Liver (tissue), 9 donors: Measurements from ENCODE around the gene MTERF4. TPM values are rescaled to one million over a fixed set of nuclear protein-coding genes. Genes with fewer than 3 reads are reported as not detected.

Experiments used
- DNase-seq: peaks from one replicate; pipeline ENCODE4 v3.0.0-alpha.2; 2017; ENCODE audit warnings: low spot score
- H3K27ac ChIP-seq, 2 donors: one replicate each; pipeline ENCODE4 v1.7.0; 2013; ENCODE audit warnings: inconsistent platforms in 2 of 2, low read length in 2 of 2, control low read depth in 1 of 2, low read depth in 1 of 2, mild to moderate bottlenecking in 1 of 2
- H3K27me3 ChIP-seq, 4 donors: one replicate each; pipeline versions ENCODE4 v1.6.1 to v1.7.0; 2013; ENCODE audit warnings: low read length in 3 of 4, inconsistent platforms in 1 of 4, mild to moderate bottlenecking in 1 of 4, moderate library complexity in 1 of 4; ENCODE audit not compliant: control insufficient read depth in 4 of 4, insufficient read depth in 4 of 4
- H3K36me3 ChIP-seq, 4 donors: one replicate each; pipeline versions ENCODE4 v1.6.1 to v1.7.0; 2013; ENCODE audit warnings: low read length in 3 of 4, mild to moderate bottlenecking in 3 of 4, low read depth in 1 of 4, moderate library complexity in 1 of 4; ENCODE audit not compliant: control insufficient read depth in 4 of 4, insufficient read depth in 3 of 4
- H3K4me1 ChIP-seq, 4 donors: one replicate each; pipeline versions ENCODE4 v1.6.1 to v1.7.0; 2013; ENCODE audit warnings: low read length in 3 of 4, mild to moderate bottlenecking in 3 of 4, moderate library complexity in 1 of 4; ENCODE audit not compliant: control insufficient read depth in 4 of 4, insufficient read depth in 4 of 4
- H3K4me3 ChIP-seq, 3 donors: one replicate each; pipeline versions ENCODE4 v1.6.1 to v1.7.0; 2013; ENCODE audit warnings: low read length in 3 of 3, control low read depth in 1 of 3, low read depth in 1 of 3, mild to moderate bottlenecking in 1 of 3
- H3K9ac ChIP-seq, 2 donors: one replicate each; pipeline ENCODE4 v1.7.0; 2013; ENCODE audit warnings: low read length in 2 of 2, mild to moderate bottlenecking in 2 of 2, moderate library complexity in 2 of 2, control low read depth in 1 of 2, low read depth in 1 of 2
- H3K9me3 ChIP-seq, 4 donors: one replicate each; pipeline versions ENCODE4 v1.6.1 to v1.7.0; 2013; ENCODE audit warnings: low read length in 3 of 4; ENCODE audit not compliant: control insufficient read depth in 4 of 4
- ATF3 ChIP-seq: IDR thresholded peaks from 2 replicates; pipeline ENCODE4 v1.6.1; 2016; ENCODE audit warnings: antibody characterized with exemption
- EGR1 ChIP-seq, 2 donors: IDR thresholded peaks; 2 replicates each; pipeline ENCODE4 v1.6.1; 2016 to 2018; ENCODE audit warnings: antibody characterized with exemption in 2 of 2, low read depth in 2 of 2
- FOXA1 ChIP-seq: IDR thresholded peaks from 2 replicates; pipeline ENCODE4 v1.6.1; 2016; ENCODE audit warnings: antibody characterized with exemption
- FOXA2 ChIP-seq: IDR thresholded peaks from 2 replicates; pipeline ENCODE4 v1.6.1; 2016; ENCODE audit warnings: antibody characterized with exemption
- GABPA ChIP-seq, 2 donors: IDR thresholded peaks in 1 of 2; conservative IDR thresholded peaks in 1 of 2; 2 replicates each; pipeline ENCODE4 v1.6.1; 2016; ENCODE audit warnings: antibody characterized with exemption in 2 of 2, mild to moderate bottlenecking in 1 of 2, moderate library complexity in 1 of 2
- HNF4G ChIP-seq: IDR thresholded peaks from 2 replicates; pipeline ENCODE4 v1.6.1; 2016; ENCODE audit warnings: antibody characterized with exemption
- JUND ChIP-seq, 2 donors: IDR thresholded peaks; 2 replicates each; pipeline ENCODE4 v1.6.1; 2016; ENCODE audit warnings: antibody characterized with exemption in 2 of 2
- MAX ChIP-seq: IDR thresholded peaks from 2 replicates; pipeline ENCODE4 v1.6.1; 2016; ENCODE audit warnings: antibody characterized with exemption
- NR2F2 ChIP-seq: IDR thresholded peaks from 2 replicates; pipeline ENCODE4 v1.6.1; 2016; ENCODE audit warnings: antibody characterized with exemption
- RAD21 ChIP-seq, 2 donors: IDR thresholded peaks; 2 replicates each; pipeline ENCODE4 v1.6.1; 2016; ENCODE audit warnings: antibody characterized with exemption in 2 of 2, mild to moderate bottlenecking in 2 of 2
- REST ChIP-seq: IDR thresholded peaks from 2 replicates; pipeline ENCODE4 v1.6.1; 2016; ENCODE audit warnings: antibody characterized with exemption, mild to moderate bottlenecking
- RXRA ChIP-seq, 2 donors: IDR thresholded peaks; 2 replicates each; pipeline ENCODE4 v1.6.1; 2017 to 2018; ENCODE audit warnings: antibody characterized with exemption in 2 of 2, mild to moderate bottlenecking in 1 of 2
- SP1 ChIP-seq: IDR thresholded peaks from 2 replicates; pipeline ENCODE4 v1.6.1; 2018; ENCODE audit warnings: antibody characterized with exemption, mild to moderate bottlenecking
- YY1 ChIP-seq: IDR thresholded peaks from 2 replicates; pipeline ENCODE4 v1.6.1; 2016; ENCODE audit warnings: antibody characterized with exemption, mild to moderate bottlenecking
- ZBTB33 ChIP-seq: IDR thresholded peaks from 2 replicates; pipeline ENCODE4 v1.6.1; 2016; ENCODE audit warnings: antibody characterized with exemption
- WGBS: extraction: QIAGEN DNeasy Blood & Tissue Kit; methylation state at CpG from one replicate; pipeline ENCODE4 v1.1.7; 2013; 5-methylcytosine and 5-hydroxymethylcytosine counted together
- polyA plus RNA-seq, 2 donors: library from polyadenylated mRNA; stranded (reverse) in 1 of 2; unstranded in 1 of 2; fragments of 200-250 nt in 1 of 2; fragments of >200 nt in 1 of 2; fragmentation: Nextera tagmentation in 1 of 2; extraction: Ambion mirVana in 1 of 2; gene quantifications; one replicate each; pipeline versions ENCODE4 v1.2.1 to v1.2.3, GENCODE V29; 2013 to 2015
- total RNA-seq, 2 donors: library from RNA; depleted of rRNA; stranded (reverse); fragments of >200 nt; gene quantifications; one replicate each; pipeline ENCODE4 v1.2.3, GENCODE V29; 2014
- donor health status: healthy.
- donor health status: healthy.
- donor health status: healthy.
- donor health status: healthy.
- donor health status: healthy.

Gene MTERF4
- total and polyA plus RNA-seq, 4 donors = 13.3 to 36.7 (median 20.3) TPM

- Histone ChIP-seq H3K27ac (no peak overlapping the region), H3K9me3 (no peaks in the 10 kb centered on the region), H3K36me3 (peaks cover 2 to 21% (median 16%) of the 10 kb centered on the region in 4 donors), H3K27me3 (no peaks in the 10 kb centered on the region), H3K9ac (no peak overlapping the region), H3K4me1 (peaks cover 0 to 8% (median 7%) of the 10 kb centered on the region in 4 donors), H3K4me3 (no peak overlapping the region)
- no peak for TF ChIP-seq GABPA (IDR thresholded peaks at IDR 0.05 in 1 of 2, conservative IDR thresholded peaks at IDR 0.05 in 1 of 2)
- no peak for TF ChIP-seq EGR1 (IDR thresholded peaks at IDR 0.05; ENCODE audit: low read depth in 2 of 2)
- no peak for TF ChIP-seq RXRA (IDR thresholded peaks at IDR 0.05)
- TF ChIP-seq REST = no peak
- TF ChIP-seq JUND (IDR thresholded peaks at IDR 0.05) = no peak
- no peak for TF ChIP-seq RAD21 (IDR thresholded peaks at IDR 0.05)
- no peak for TF ChIP-seq ATF3
- no peak for TF ChIP-seq SP1
- no peak for TF ChIP-seq ZBTB33
- TF ChIP-seq FOXA2 = no peak
- TF ChIP-seq HNF4G = no peak
- TF ChIP-seq YY1 = no peak
- TF ChIP-seq MAX = no peak
- TF ChIP-seq FOXA1 = no peak
- no peak for TF ChIP-seq NR2F2
- 90% methylated on average over 5 of the region's 5 CpGs for WGBS
- DNase-seq = no peak
These were observed 19.0 kb downstream of the MTERF4 start for GRCh38 chr2:241083091-241083415.

- no peaks in the 10 kb centered on the region for H3K9me3 ChIP-seq
- no peak overlapping the region for H3K4me3 ChIP-seq
- 88% methylated on average over 14 of the region's 14 CpGs for WGBS
- no peak for TF ChIP-seq RXRA (IDR thresholded peaks at IDR 0.05)
- no peaks in the 10 kb centered on the region for H3K27me3 ChIP-seq
- peaks cover 0 to 8% (median 7%) of the 10 kb centered on the region in 4 donors for H3K4me1 ChIP-seq
- peak; percentile 9 for DNase-seq
- H3K9ac ChIP-seq = no peak overlapping the region
- H3K36me3 ChIP-seq = peaks cover 0 to 16% (median 12%) of the 10 kb centered on the region in 4 donors
- H3K27ac ChIP-seq = no peak overlapping the region
These were observed 19.6 kb downstream of the MTERF4 start for GRCh38 chr2:241082341-241083090.
